Measurements from ENCODE around the gene UCK1.

GRCh38 chr9:131500939-131501541 lies 30.0 kb downstream of the UCK1 start:
- no peak for TF ChIP-seq SUZ12 (IDR thresholded peaks at IDR 0.05; ENCODE audit: extremely low read depth, insufficient read depth, insufficient read length)
- no peak for TF ChIP-seq YY1 (IDR thresholded peaks at IDR 0.05; ENCODE audit: insufficient read depth, insufficient read length)

Measured in NT2/D1 (cell line).